ENCODE data around the gene LRRIQ4. TPM values are rescaled to one million over a fixed set of nuclear protein-coding genes. Genes with fewer than 3 reads are reported as not detected.

LRRIQ4 gene
- total RNA-seq, 1 experiment from 2014 or later = not detected

- no peak overlapping the region for H3K27ac ChIP-seq (ENCODE audit: low read length)
- peaks cover 31% of the 10 kb centered on the region for H3K27me3 ChIP-seq (ENCODE audit: control insufficient read depth, insufficient read depth, low read length)
- no peaks in the 10 kb centered on the region for H3K36me3 ChIP-seq (ENCODE audit: control insufficient read depth, insufficient read depth, low read length)
- ATAC-seq (peak; percentile 25; the same call in 1 of the 2 replicates), DNase-seq (ENCODE audit: low read depth, low spot score) (no peak)
- H3K4me3 ChIP-seq (ENCODE audit: low read depth in 2 of 2, low read length in 2 of 2) = peak overlapping the region; percentile 35 to 62
- POLR2A ChIA-PET = no interaction called here
- no peaks in the 10 kb centered on the region for H3K9me3 ChIP-seq (ENCODE audit: control insufficient read depth, insufficient read depth, low read depth, low read length)
- no peaks in the 10 kb centered on the region for H3K4me1 ChIP-seq (ENCODE audit: control insufficient read depth, insufficient read depth, low read length)
- intact Hi-C loops (cut with micrococcal nuclease; ENCODE audit: unreplicated experiment) = no loop called here
- in situ Hi-C loops (cut with HindIII; ENCODE audit: low pct_unique_long_range_greater_than_20kb, low sequenced_read_pairs) = no loop called here
- CTCF ChIA-PET = no interaction called here
- TF ChIP-seq REST (IDR thresholded peaks at IDR 0.05; ENCODE audit: insufficient read depth in 1 of 2, low read depth in 2 of 2, low read length in 1 of 2) (no peak), SIN3A (IDR thresholded peaks at IDR 0.05; ENCODE audit: borderline replicate concordance, insufficient read depth, low read depth, low read length) (no peak), TCF7L2 (IDR thresholded peaks at IDR 0.05; ENCODE audit: low read depth, low read length) (no peak), CTCF (IDR thresholded peaks at IDR 0.05) (no peak), POLR2AphosphoS5 (IDR thresholded peaks at IDR 0.05; ENCODE audit: low read depth, low read length) (no peak)
- no TSS peak for BruUV-seq (replicated peaks)
Observed at GRCh38 chr3:169822091-169822490, 9.4 kb downstream of the LRRIQ4 start.

GRCh38 chr3:169822540-169822939, 9.9 kb downstream of the LRRIQ4 start:
- no peaks in the 10 kb centered on the region for H3K9me3 ChIP-seq (ENCODE audit: control insufficient read depth, insufficient read depth, low read depth, low read length)
- CTCF ChIA-PET = no interaction called here
- POLR2A ChIA-PET = no interaction called here
- ATAC-seq = peak; percentile 65
- no peaks in the 10 kb centered on the region for H3K36me3 ChIP-seq (ENCODE audit: control insufficient read depth, insufficient read depth, low read length)
- no peaks in the 10 kb centered on the region for H3K4me1 ChIP-seq (ENCODE audit: control insufficient read depth, insufficient read depth, low read length)
- H3K27ac ChIP-seq (ENCODE audit: low read length) = no peak overlapping the region
- in situ Hi-C loops (cut with HindIII; ENCODE audit: low pct_unique_long_range_greater_than_20kb, low sequenced_read_pairs) (no loop called here), intact Hi-C loops (cut with micrococcal nuclease; ENCODE audit: unreplicated experiment) (no loop called here)
- no TSS peak for BruUV-seq (replicated peaks)
- TF ChIP-seq REST (IDR thresholded peaks at IDR 0.05; ENCODE audit: insufficient read depth in 1 of 2, low read depth in 2 of 2, low read length in 1 of 2) (no peak), SIN3A (IDR thresholded peaks at IDR 0.05; ENCODE audit: borderline replicate concordance, insufficient read depth, low read depth, low read length) (no peak), TCF7L2 (IDR thresholded peaks at IDR 0.05; ENCODE audit: low read depth, low read length) (no peak), POLR2AphosphoS5 (IDR thresholded peaks at IDR 0.05; ENCODE audit: low read depth, low read length) (no peak), CTCF (IDR thresholded peaks at IDR 0.05) (no peak)
- DNase-seq (ENCODE audit: low read depth, low spot score) = no peak
- H3K27me3 ChIP-seq (ENCODE audit: control insufficient read depth, insufficient read depth, low read length) = peaks cover 31% of the 10 kb centered on the region
- H3K4me3 ChIP-seq (ENCODE audit: low read depth in 2 of 2, low read length in 2 of 2) = peak overlapping the region; percentile 35 to 62
